Activated T-cell treated with anti-CD3 and anti-CD28 coated beads, Interleukin-2, amount 50 U/mL, for 24 hours (primary cell): ENCODE results near the gene SH3GL3.

Source experiments
- DNase-seq: peaks from one replicate; pipeline ENCODE4 v3.0.0-alpha.2; 2020
- H3K27ac Mint-ChIP-seq: 2 replicates; pipeline ENCODE4 v1.8.0; 2020; ENCODE audit warnings: mild to moderate bottlenecking, mixed read lengths
- H3K27me3 Mint-ChIP-seq: 2 replicates; pipeline ENCODE4 v1.8.0; 2020; ENCODE audit warnings: mixed read lengths
- H3K36me3 Mint-ChIP-seq: 2 replicates; pipeline ENCODE4 v1.8.0; 2020; ENCODE audit warnings: low read depth, mixed read lengths
- H3K4me1 Mint-ChIP-seq: 2 replicates; pipeline ENCODE4 v1.8.0; 2020; ENCODE audit warnings: low read depth, mixed read lengths
- H3K4me3 Mint-ChIP-seq: 2 replicates; pipeline ENCODE4 v1.8.0; 2020; ENCODE audit warnings: mild to moderate bottlenecking, moderate library complexity, mixed read lengths
- H3K9me3 Mint-ChIP-seq: 2 replicates; pipeline ENCODE4 v1.8.0; 2020; ENCODE audit warnings: mixed read lengths

SH3GL3 gene

DNA sequence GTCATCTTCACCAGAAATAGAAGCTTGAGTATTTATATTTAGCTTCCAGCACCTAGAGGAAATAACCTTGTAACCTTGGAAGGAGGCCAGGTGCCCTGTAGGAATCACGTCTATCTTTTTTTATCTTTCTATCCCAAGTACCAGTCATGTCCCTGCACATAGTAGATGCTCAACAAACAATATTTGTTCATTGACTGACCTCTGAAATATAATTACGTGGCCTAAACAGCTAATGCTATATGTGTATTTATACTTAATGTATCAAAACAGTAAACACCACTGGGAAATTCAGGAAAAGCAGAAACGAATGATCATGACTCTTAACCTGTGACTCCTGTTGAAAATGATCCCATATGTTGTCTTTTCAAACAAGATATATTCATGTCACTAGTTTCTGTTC lies 108.9 kb downstream of the SH3GL3 start:
- H3K4me3 Mint-ChIP-seq = no peak overlapping the region
- no peaks in the 10 kb centered on the region for H3K9me3 Mint-ChIP-seq
- no peaks in the 10 kb centered on the region for H3K36me3 Mint-ChIP-seq
- H3K27ac Mint-ChIP-seq = no peak overlapping the region
- no peaks in the 10 kb centered on the region for H3K4me1 Mint-ChIP-seq
- peaks cover 21% of the 10 kb centered on the region for H3K27me3 Mint-ChIP-seq
- DNase-seq = no peak

DNA sequence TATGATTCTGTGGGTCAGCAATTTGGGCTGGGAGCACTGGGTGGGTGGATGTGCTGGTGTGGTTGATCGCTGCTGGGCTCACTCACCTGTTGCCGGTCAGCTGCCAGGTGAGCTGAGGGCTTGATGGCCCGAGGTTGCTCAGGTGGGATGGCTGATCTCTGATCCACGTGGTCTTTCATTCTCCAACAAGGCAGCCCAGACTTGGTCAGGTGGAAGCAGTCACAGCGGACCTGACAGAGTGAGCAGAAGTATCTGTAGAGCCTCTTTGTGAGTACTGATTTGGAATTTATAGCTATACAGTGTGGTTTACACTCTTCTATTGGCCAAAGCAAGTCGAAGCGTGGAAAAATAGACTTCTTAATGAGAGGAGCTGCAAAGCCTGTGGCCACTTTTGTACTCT lies 109.6 kb downstream of the SH3GL3 start:
- H3K4me3 Mint-ChIP-seq = no peak overlapping the region
- H3K9me3 Mint-ChIP-seq = no peaks in the 10 kb centered on the region
- DNase-seq = no peak
- no peaks in the 10 kb centered on the region for H3K36me3 Mint-ChIP-seq
- peaks cover 21% of the 10 kb centered on the region for H3K27me3 Mint-ChIP-seq
- no peaks in the 10 kb centered on the region for H3K4me1 Mint-ChIP-seq
- no peak overlapping the region for H3K27ac Mint-ChIP-seq

GRCh38 chr15:83558146-83558545 lies 111.0 kb downstream of the SH3GL3 start:
- DNase-seq = no peak
- H3K36me3 Mint-ChIP-seq = no peaks in the 10 kb centered on the region
- H3K9me3 Mint-ChIP-seq = no peaks in the 10 kb centered on the region
- no peak overlapping the region for H3K27ac Mint-ChIP-seq
- H3K4me3 Mint-ChIP-seq = no peak overlapping the region
- H3K4me1 Mint-ChIP-seq = no peaks in the 10 kb centered on the region
- peaks cover 21% of the 10 kb centered on the region for H3K27me3 Mint-ChIP-seq

GRCh38 chr15:83559310-83559966 lies 112.3 kb downstream of the SH3GL3 start:
- H3K4me1 Mint-ChIP-seq = no peaks in the 10 kb centered on the region
- no peak for DNase-seq
- H3K36me3 Mint-ChIP-seq = no peaks in the 10 kb centered on the region
- no peak overlapping the region for H3K27ac Mint-ChIP-seq
- peaks cover 20% of the 10 kb centered on the region for H3K27me3 Mint-ChIP-seq
- no peak overlapping the region for H3K4me3 Mint-ChIP-seq
- no peaks in the 10 kb centered on the region for H3K9me3 Mint-ChIP-seq

DNA sequence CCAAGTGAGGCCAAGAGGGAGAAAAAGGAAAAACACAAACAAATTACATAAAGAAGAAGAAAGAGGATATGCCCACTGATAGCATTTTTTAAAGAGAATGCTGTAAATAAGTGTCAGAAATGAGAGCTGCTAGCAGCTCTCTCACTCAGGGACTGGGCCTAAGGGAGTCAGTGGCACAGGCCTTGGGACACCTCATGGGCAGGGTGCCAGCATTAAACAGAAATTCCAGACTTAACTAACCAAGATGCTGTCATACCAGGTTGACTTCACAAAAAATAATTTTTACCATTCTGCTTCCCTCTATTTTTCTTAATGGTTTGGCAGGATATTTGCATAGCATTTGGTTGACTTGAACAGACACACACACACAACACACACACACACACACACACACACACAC lies 114.5 kb downstream of the SH3GL3 start:
- Mint-ChIP-seq H3K27ac (no peak overlapping the region), H3K4me1 (no peaks in the 10 kb centered on the region), H3K4me3 (no peak overlapping the region), H3K36me3 (no peaks in the 10 kb centered on the region), H3K27me3 (peaks cover 21% of the 10 kb centered on the region), H3K9me3 (no peaks in the 10 kb centered on the region)
- DNase-seq = no peak

DNA sequence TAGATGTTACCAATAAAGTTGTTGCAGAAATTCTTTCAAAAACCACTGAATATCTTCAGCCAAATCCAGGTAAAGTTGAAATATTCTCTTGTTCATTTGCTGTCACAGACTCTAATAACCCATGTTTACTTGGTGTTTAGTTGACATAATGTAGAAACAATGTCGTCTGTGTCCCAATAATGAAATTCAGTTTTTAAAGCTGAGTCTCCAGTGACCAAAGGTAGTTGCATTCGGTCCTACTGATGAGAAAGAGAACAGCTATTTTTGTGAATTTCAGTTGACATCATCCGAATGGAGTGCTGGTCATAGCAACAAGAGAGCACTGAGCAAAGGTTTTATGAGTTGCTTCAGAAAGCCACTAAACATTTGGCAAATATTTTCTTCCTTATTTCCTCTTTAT lies 118.0 kb downstream of the SH3GL3 start:
- Mint-ChIP-seq H3K4me1 (no peaks in the 10 kb centered on the region), H3K27ac (no peak overlapping the region), H3K4me3 (no peak overlapping the region), H3K27me3 (peaks cover 5% of the 10 kb centered on the region), H3K9me3 (no peaks in the 10 kb centered on the region), H3K36me3 (no peaks in the 10 kb centered on the region)
- DNase-seq = no peak

DNA sequence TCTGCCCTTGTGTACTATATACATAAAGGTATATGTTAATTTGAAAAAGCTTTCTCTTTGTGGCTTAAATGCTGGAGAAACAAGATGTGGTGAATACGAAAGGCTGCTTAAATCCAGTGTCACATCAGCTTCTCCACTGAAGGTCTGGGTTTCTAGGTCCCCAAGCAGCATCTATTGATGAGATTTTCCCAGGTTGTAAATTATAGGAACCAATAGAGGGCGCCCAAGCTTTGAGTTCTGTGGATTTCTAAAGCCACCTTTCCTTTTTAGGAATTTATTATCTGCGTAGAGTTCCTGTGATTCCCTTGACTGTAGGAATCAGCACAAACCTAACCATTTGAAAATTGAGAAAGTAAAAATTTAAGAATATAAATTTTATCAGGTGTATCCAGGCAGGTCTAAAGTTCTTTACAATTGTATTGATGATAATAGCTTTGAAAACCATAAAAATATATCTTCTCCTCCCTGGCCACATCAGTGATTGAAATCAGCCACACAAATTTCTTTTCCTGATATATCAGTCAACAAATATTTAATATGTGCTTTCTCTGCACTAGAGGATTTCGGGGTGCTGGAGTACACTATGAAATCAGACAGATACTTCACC lies 118.5 kb downstream of the SH3GL3 start:
- Mint-ChIP-seq H3K27ac (no peak overlapping the region), H3K27me3 (peaks cover 5% of the 10 kb centered on the region), H3K4me3 (no peak overlapping the region), H3K4me1 (no peaks in the 10 kb centered on the region), H3K36me3 (no peaks in the 10 kb centered on the region), H3K9me3 (no peaks in the 10 kb centered on the region)
- no peak for DNase-seq

GRCh38 chr15:83567318-83567717 lies 120.2 kb downstream of the SH3GL3 start:
- DNase-seq = no peak
- H3K4me1 Mint-ChIP-seq = no peaks in the 10 kb centered on the region
- no peak overlapping the region for H3K4me3 Mint-ChIP-seq
- H3K36me3 Mint-ChIP-seq = no peaks in the 10 kb centered on the region
- peaks cover 8% of the 10 kb centered on the region for H3K27me3 Mint-ChIP-seq
- no peaks in the 10 kb centered on the region for H3K9me3 Mint-ChIP-seq
- no peak overlapping the region for H3K27ac Mint-ChIP-seq

DNA sequence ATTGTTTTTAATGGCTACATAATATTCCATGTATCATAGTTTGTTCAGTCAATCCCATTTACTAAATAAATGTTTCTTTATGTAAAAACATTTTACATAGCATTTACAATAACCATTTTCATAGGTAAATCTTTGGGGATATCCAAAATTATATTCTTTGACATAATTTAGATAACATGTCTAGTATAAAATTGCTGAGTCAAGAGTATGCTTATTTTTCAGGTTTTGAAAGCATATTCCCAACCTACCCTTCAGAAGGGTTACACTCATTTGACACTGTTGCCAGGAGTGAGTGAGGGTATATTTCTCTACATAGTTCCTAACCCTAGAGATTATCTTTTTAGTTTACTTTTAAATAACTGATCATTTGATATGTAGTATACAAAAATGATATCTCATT lies 122.2 kb downstream of the SH3GL3 start:
- no peak overlapping the region for H3K27ac Mint-ChIP-seq
- no peaks in the 10 kb centered on the region for H3K4me1 Mint-ChIP-seq
- no peaks in the 10 kb centered on the region for H3K9me3 Mint-ChIP-seq
- H3K27me3 Mint-ChIP-seq = peaks cover 9% of the 10 kb centered on the region
- H3K4me3 Mint-ChIP-seq = no peak overlapping the region
- no peaks in the 10 kb centered on the region for H3K36me3 Mint-ChIP-seq
- DNase-seq = no peak

GRCh38 chr15:83570756-83571155 lies 123.6 kb downstream of the SH3GL3 start:
- no peak for DNase-seq
- Mint-ChIP-seq H3K27ac (no peak overlapping the region), H3K4me1 (no peaks in the 10 kb centered on the region), H3K4me3 (no peak overlapping the region), H3K9me3 (no peaks in the 10 kb centered on the region), H3K36me3 (no peaks in the 10 kb centered on the region), H3K27me3 (peaks cover 12% of the 10 kb centered on the region)

- H3K4me1 Mint-ChIP-seq = no peaks in the 10 kb centered on the region
- DNase-seq = no peak
- H3K27ac Mint-ChIP-seq = no peak overlapping the region
These were observed 124.9 kb downstream of the SH3GL3 start for GRCh38 chr15:83571820-83572707.

GRCh38 chr15:83574345-83574744 lies 127.2 kb downstream of the SH3GL3 start:
- no peak overlapping the region for H3K27ac Mint-ChIP-seq
- no peaks in the 10 kb centered on the region for H3K4me1 Mint-ChIP-seq
- DNase-seq = no peak

More at GRCh38 chr15:83571820-83572707, 124.9 kb downstream of the SH3GL3 start:
- no peaks in the 10 kb centered on the region for H3K9me3 Mint-ChIP-seq
- H3K36me3 Mint-ChIP-seq = no peaks in the 10 kb centered on the region
- H3K27me3 Mint-ChIP-seq = peaks cover 12% of the 10 kb centered on the region
- H3K4me3 Mint-ChIP-seq = no peak overlapping the region

GRCh38 chr15:83578691-83579090 lies 131.6 kb downstream of the SH3GL3 start:
- Mint-ChIP-seq H3K36me3 (no peaks in the 10 kb centered on the region), H3K4me3 (no peak overlapping the region), H3K27ac (no peak overlapping the region), H3K4me1 (no peaks in the 10 kb centered on the region), H3K27me3 (peaks cover 8% of the 10 kb centered on the region), H3K9me3 (no peaks in the 10 kb centered on the region)
- DNase-seq = no peak

More at GRCh38 chr15:83574345-83574744, 127.2 kb downstream of the SH3GL3 start:
- no peaks in the 10 kb centered on the region for H3K36me3 Mint-ChIP-seq
- no peak overlapping the region for H3K4me3 Mint-ChIP-seq
- H3K9me3 Mint-ChIP-seq = no peaks in the 10 kb centered on the region
- peaks cover 14% of the 10 kb centered on the region for H3K27me3 Mint-ChIP-seq

- no peaks in the 10 kb centered on the region for H3K36me3 Mint-ChIP-seq
- H3K27ac Mint-ChIP-seq = no peak overlapping the region
- DNase-seq = no peak
- no peaks in the 10 kb centered on the region for H3K4me1 Mint-ChIP-seq
- H3K27me3 Mint-ChIP-seq = peaks cover 3% of the 10 kb centered on the region
- no peak overlapping the region for H3K4me3 Mint-ChIP-seq
- H3K9me3 Mint-ChIP-seq = no peaks in the 10 kb centered on the region
These were observed 134.2 kb downstream of the SH3GL3 start for GRCh38 chr15:83581381-83581780.

DNA sequence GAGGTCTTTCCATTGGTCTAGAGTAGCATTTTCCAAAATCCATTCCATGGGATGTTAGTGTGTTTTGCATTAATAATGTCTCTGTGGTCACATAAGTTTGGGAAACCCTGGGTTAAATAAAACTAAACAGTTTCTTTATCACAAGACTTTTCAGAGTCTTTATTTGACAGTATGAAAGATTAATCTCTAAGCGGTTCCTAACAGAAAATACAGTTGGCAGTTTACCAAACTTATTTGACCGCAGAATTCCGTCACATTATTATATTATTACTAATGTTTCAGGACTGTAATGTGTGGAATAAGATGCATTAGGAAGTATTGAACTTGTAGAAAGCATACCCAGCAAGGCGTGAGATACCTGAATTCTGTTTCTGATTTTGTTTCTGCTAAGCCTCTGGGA lies 135.2 kb downstream of the SH3GL3 start:
- no peak for DNase-seq
- H3K4me3 Mint-ChIP-seq = no peak overlapping the region
- H3K27me3 Mint-ChIP-seq = peaks cover 3% of the 10 kb centered on the region
- H3K27ac Mint-ChIP-seq = no peak overlapping the region
- H3K4me1 Mint-ChIP-seq = no peaks in the 10 kb centered on the region
- no peaks in the 10 kb centered on the region for H3K9me3 Mint-ChIP-seq
- H3K36me3 Mint-ChIP-seq = no peaks in the 10 kb centered on the region
